Smooth muscle cell (in vitro differentiated cells): Measurements from ENCODE around the gene OPRM1. TPM values are rescaled to one million over a fixed set of nuclear protein-coding genes. Genes with fewer than 3 reads are reported as not detected.
"Not testable (repeated sequence)": the region's sequence is repeated elsewhere in the genome, so short reads cannot be mapped to it uniquely, and the experiment has no call there.

Source experiments
- DNase-seq: peaks from one replicate; lab custom pipeline; 2025; ENCODE audit not compliant: unreplicated experiment; lab: John Stamatoyannopoulos, UW
- H2AFZ ChIP-seq: fragments of 200-600 bp; sonication (generic); 2 replicates; pipeline ENCODE4 v1.6.0; 2016; ENCODE audit warnings: antibody characterized with exemption, low read depth, mild to moderate bottlenecking
- H3F3A ChIP-seq: fragments of 200-600 bp; sonication (generic); 2 replicates; pipeline ENCODE4 v1.6.0; 2017; ENCODE audit warnings: antibody characterized with exemption, low read depth
- H3K27ac ChIP-seq: fragments of 200-600 bp; sonication (generic); 2 replicates; pipeline ENCODE4 v1.5.1; 2016; ENCODE audit warnings: low read depth, mild to moderate bottlenecking
- H3K27me3 ChIP-seq: fragments of 200-600 bp; sonication (generic); 2 replicates; pipeline ENCODE4 v1.6.1; 2016; ENCODE audit warnings: low read depth, mild to moderate bottlenecking
- H3K36me3 ChIP-seq: fragments of 200-600 bp; sonication (generic); 2 replicates; pipeline ENCODE4 v1.5.1; 2016; ENCODE audit warnings: low read depth
- H3K4me1 ChIP-seq: fragments of 200-600 bp; sonication (generic); 2 replicates; pipeline ENCODE4 v1.5.1; 2016; ENCODE audit warnings: low read depth
- H3K4me2 ChIP-seq: fragments of 200-600 bp; sonication (generic); 2 replicates; pipeline ENCODE4 v1.6.0; 2016; ENCODE audit warnings: mild to moderate bottlenecking
- H3K4me3 ChIP-seq: fragments of 200-600 bp; sonication (generic); 2 replicates; pipeline ENCODE4 v1.5.1; 2016; ENCODE audit warnings: mild to moderate bottlenecking
- H3K79me2 ChIP-seq: fragments of 200-600 bp; sonication (generic); 2 replicates; pipeline ENCODE4 v1.6.0; 2016; ENCODE audit warnings: low read depth, mild to moderate bottlenecking
- H3K9ac ChIP-seq: fragments of 200-600 bp; sonication (generic); 2 replicates; pipeline ENCODE4 v1.6.0; 2016; ENCODE audit warnings: low read depth
- H3K9me3 ChIP-seq: fragments of 200-600 bp; sonication (generic); replicated peaks from 2 replicates; pipeline ENCODE4 v1.5.1; 2016; ENCODE audit warnings: low read depth
- H4K20me1 ChIP-seq: fragments of 200-600 bp; sonication (generic); 2 replicates; pipeline ENCODE4 v1.6.0; 2016; ENCODE audit warnings: low read depth
- WGBS: methylation state at CpG from one replicate; pipeline ENCODE4 v1.1.7; 2016; ENCODE audit warnings: low lambda C conversion rate; 5-methylcytosine and 5-hydroxymethylcytosine counted together
- polyA plus RNA-seq: library from polyadenylated mRNA; unstranded; fragments of >200 nt; fragmentation: Nextera tagmentation; extraction: Ambion mirVana; gene quantifications from 2 replicates; pipeline ENCODE4 v1.2.1, GENCODE V29; 2016
- total RNA-seq: library from RNA; depleted of rRNA; stranded (reverse); fragments of >200 nt; gene quantifications from 2 replicates; pipeline ENCODE4 v1.2.3, GENCODE V29; 2014
- TF ChIP-seq, protein P1 (sequence below): fragments of 200-600 bp; sonication (generic); IDR thresholded peaks from 2 replicates; pipeline ENCODE4 v1.5.1; 2017; ENCODE audit warnings: borderline replicate concordance, mild to moderate bottlenecking, antibody characterized with exemption; ENCODE audit not compliant: insufficient read depth, poor library complexity, severe bottlenecking

Gene OPRM1
- total and polyA plus RNA-seq, 2 experiments from 2014 or later: not detected

DNA sequence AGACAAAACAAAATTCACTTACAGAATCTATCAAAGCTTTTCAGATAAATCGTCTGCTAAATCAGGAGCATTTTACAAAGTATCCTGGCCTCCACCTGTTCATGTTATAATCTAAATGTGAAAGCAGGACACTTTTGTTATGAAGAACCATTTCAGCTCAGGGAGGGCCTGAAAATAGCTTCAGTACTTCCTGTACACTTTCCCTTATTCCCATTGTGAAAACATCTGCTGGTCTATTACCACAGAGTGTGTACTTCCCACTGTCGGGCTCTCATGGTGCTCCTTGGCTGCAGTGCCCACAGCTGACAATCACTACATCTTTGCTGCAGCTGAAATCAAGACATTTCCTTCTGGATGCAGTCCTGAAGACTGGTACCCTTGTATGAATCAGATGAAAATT is 128.1 kb downstream of the OPRM1 start:
- Histone ChIP-seq H3K27ac (no peak overlapping the region), H3K27me3 (no peaks in the 10 kb centered on the region), H3K4me2 (no peak overlapping the region), H3K9me3 (no peaks in the 10 kb centered on the region), H4K20me1 (no peaks in the 10 kb centered on the region), H3K36me3 (no peaks in the 10 kb centered on the region), H3K9ac (no peak overlapping the region), H3K4me1 (no peaks in the 10 kb centered on the region), H3F3A (no peaks in the 10 kb centered on the region), H3K79me2 (no peaks in the 10 kb centered on the region), H2AFZ (no peak overlapping the region), H3K4me3 (no peak overlapping the region)
- TF ChIP-seq, protein P1, sequence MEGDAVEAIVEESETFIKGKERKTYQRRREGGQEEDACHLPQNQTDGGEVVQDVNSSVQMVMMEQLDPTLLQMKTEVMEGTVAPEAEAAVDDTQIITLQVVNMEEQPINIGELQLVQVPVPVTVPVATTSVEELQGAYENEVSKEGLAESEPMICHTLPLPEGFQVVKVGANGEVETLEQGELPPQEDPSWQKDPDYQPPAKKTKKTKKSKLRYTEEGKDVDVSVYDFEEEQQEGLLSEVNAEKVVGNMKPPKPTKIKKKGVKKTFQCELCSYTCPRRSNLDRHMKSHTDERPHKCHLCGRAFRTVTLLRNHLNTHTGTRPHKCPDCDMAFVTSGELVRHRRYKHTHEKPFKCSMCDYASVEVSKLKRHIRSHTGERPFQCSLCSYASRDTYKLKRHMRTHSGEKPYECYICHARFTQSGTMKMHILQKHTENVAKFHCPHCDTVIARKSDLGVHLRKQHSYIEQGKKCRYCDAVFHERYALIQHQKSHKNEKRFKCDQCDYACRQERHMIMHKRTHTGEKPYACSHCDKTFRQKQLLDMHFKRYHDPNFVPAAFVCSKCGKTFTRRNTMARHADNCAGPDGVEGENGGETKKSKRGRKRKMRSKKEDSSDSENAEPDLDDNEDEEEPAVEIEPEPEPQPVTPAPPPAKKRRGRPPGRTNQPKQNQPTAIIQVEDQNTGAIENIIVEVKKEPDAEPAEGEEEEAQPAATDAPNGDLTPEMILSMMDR: no peak
- WGBS: 89% methylated on average over 2 of the region's 2 CpGs
- no peak for DNase-seq

DNA sequence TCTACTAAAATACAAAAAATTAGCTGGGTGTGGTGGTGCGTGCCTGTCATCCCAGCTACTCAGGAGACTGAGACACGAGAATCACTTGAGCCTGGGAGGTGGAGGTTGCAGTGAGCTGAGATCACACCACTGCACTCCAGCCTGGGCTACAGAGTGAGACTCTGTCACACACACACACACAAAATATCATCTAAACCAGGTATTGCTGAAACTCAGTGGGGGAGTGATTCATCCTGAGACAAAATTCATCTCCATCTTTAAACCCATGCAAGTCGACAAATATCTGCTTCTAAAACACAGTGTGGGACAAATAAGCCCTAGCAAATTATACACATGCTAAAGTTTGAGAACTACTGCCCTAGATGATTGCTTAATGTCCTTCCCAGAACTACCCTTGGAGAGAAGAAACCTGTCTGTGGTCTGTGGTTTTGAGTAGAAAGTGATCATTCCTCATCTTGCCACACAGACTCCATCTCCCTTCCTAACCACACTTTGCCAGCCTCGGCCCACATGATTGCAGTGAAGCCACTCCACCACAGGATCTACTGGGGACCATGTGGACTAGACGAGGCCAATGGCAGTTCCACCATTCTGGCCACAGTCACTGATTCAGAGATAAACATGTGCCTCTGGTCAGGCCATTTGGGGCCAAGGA is 130.3 kb downstream of the OPRM1 start:
- Histone ChIP-seq H3K9ac (no peak overlapping the region), H3K4me3 (no peak overlapping the region), H2AFZ (no peak overlapping the region), H4K20me1 (no peaks in the 10 kb centered on the region), H3K27ac (no peak overlapping the region), H3K27me3 (no peaks in the 10 kb centered on the region), H3K36me3 (no peaks in the 10 kb centered on the region), H3K4me1 (no peaks in the 10 kb centered on the region), H3F3A (no peaks in the 10 kb centered on the region), H3K4me2 (no peak overlapping the region), H3K79me2 (no peaks in the 10 kb centered on the region), H3K9me3 (no peaks in the 10 kb centered on the region)
- DNase-seq: no peak
- TF ChIP-seq, protein P1: no peak
- WGBS: 85% methylated on average over 5 of the region's 5 CpGs

DNA sequence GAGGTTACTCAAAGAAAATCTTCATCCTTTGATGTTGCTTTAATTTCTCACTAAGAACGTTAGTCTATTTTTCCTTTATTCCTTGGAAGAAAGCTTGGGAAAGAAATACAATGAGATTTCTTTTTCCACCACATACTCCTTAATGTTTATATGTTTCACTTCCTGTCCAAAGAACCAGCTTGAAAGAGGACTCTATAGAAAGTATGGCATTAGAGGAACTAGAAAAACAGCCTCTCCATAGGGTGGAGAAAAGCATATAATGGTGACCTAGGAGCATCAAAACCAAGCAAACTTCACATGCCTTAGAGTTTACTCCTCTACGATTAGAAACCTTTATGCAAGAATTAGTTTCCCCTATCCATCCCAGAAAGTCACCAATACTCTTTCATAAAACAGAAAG is 131.1 kb downstream of the OPRM1 start:
- Histone ChIP-seq H3K4me3 (no peak overlapping the region), H3K27me3 (no peaks in the 10 kb centered on the region), H3K4me2 (no peak overlapping the region), H3K79me2 (no peaks in the 10 kb centered on the region), H3K9me3 (no peaks in the 10 kb centered on the region), H4K20me1 (no peaks in the 10 kb centered on the region), H3F3A (no peaks in the 10 kb centered on the region), H3K27ac (no peak overlapping the region), H3K4me1 (no peaks in the 10 kb centered on the region), H2AFZ (no peak overlapping the region), H3K36me3 (no peaks in the 10 kb centered on the region), H3K9ac (no peak overlapping the region)
- TF ChIP-seq, protein P1: no peak
- 83% methylated on average over 2 of the region's 2 CpGs for WGBS
- no peak for DNase-seq

DNA sequence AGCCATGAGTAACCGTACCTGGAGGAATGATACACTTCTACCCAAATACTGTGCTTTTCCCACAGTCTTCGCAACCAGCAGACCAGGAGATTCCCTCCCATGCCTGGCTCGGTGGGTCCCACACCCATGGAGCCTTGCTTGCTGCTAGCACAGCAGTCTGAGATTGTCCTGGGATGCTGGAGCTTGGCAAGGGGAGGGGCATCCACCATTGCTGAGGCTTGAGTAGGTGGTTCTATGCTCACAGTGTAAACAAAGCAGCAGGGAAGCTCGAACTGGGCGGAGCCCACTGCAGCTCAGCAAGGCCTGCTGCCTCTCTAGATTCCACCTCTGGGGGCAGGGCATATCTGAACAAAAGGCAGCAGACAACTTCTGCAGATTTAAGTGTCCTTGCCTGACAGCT is 133.4 kb downstream of the OPRM1 start:
- not testable (repeated sequence) for H2AFZ ChIP-seq, H3K27me3 ChIP-seq, H3K79me2 ChIP-seq, H3K9ac ChIP-seq, H3K36me3 ChIP-seq, H3K4me3 ChIP-seq, H3K4me1 ChIP-seq, H3K27ac ChIP-seq, H3F3A ChIP-seq, H4K20me1 ChIP-seq, H3K9me3 ChIP-seq, DNase-seq, H3K4me2 ChIP-seq
- WGBS: 64% methylated on average over 5 of the region's 5 CpGs
